Cardiac septum (tissue), 1 donor: Measurements from ENCODE around the gene ZCCHC14. TPM values are rescaled to one million over a fixed set of nuclear protein-coding genes. Genes with fewer than 3 reads are reported as not detected.
A peak's percentile ranks its signal among the peaks of the same experiment; 100 is the strongest.
"Not testable (repeated sequence)": the region's sequence is repeated elsewhere in the genome, so short reads cannot be mapped to it uniquely, and the experiment has no call there.

Experiments used
- DNase-seq: peaks from one replicate; pipeline ENCODE4 v3.0.0-alpha.2; 2020; ENCODE audit warnings: low spot score
- intact Hi-C: fragments of 100-400 bp; cut with DNase I; formaldehyde crosslinking; loops from one replicate; pipeline ENCODE4 v1.14.0; 2022
- total RNA-seq: library from RNA; stranded (reverse); fragmentation: NEBNext Ultra II Directional; extraction: Animal tissue kit (Norgen Biotek cat#: 25700); gene quantifications from one replicate; pipeline ENCODE4 v1.2.1, GENCODE V29; 2021
- donor health status: DM: no; HTN: no; CAD: no.

Gene ZCCHC14
- total RNA-seq, 1 donor from 2014 or later: 20.5 TPM

DNA sequence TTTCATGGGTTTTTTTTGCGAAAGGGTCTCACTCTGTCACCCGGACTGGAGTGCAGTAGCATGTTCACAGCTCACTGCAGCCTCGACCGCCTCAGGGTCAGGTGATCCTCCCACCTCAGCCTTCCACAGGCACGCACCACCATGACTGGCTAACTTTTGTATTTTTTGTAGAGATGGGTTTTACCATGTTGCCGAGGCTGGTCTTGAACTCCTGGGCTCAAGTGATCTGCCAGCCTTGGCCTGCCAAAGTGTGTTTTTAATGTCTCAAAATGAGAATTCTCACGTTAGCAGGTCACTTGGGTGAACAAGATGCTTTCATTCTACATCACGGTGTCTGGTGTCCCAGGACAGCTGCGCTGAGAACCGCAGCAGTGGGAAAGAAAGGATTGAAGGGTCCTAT, 112.4 kb downstream of the ZCCHC14 start:
- no peak for DNase-seq
- intact Hi-C loops: no loop called here

DNA sequence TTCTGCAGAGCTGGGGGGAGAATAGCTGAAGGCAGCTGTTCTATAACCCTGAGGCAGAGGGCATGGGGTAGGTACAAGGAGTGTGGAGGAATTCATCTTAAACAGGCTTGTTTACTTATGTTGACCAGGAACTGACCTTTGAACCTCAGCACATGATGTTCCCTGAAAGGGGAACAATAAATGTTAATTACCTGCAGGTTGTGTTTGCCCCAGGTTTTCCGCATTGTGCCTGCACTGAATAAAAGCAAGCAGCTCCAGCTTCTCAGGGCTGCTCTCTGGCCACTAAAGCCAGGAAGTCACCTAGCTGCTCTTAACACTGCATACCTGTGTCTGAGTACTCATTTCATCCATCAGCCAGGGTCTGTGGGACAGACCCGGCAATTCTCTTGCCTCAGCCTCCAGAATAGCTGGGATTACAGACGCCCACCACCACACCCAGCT, 113.5 kb downstream of the ZCCHC14 start:
- DNase-seq, intact Hi-C loops: not testable (repeated sequence)

DNA sequence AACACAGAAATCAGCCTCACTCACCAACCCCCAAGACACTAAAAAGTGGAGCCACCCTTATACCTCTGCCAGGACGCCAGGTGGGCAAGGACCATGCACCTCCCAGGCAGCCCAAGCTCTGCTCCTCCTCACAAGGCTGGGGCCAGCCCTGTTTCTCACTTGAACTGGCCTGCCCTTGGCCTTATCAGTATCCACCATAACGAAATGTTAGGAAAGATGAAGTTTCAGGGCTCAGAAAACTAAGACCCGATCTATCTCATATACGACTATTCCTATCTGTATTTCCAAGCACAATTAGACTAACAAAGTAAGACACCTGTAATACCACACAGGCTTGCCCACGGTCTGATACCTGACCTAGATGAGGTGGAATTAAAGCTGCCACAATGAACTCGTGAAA, 116.2 kb downstream of the ZCCHC14 start:
- intact Hi-C loops: no loop called here
- DNase-seq: no peak

DNA sequence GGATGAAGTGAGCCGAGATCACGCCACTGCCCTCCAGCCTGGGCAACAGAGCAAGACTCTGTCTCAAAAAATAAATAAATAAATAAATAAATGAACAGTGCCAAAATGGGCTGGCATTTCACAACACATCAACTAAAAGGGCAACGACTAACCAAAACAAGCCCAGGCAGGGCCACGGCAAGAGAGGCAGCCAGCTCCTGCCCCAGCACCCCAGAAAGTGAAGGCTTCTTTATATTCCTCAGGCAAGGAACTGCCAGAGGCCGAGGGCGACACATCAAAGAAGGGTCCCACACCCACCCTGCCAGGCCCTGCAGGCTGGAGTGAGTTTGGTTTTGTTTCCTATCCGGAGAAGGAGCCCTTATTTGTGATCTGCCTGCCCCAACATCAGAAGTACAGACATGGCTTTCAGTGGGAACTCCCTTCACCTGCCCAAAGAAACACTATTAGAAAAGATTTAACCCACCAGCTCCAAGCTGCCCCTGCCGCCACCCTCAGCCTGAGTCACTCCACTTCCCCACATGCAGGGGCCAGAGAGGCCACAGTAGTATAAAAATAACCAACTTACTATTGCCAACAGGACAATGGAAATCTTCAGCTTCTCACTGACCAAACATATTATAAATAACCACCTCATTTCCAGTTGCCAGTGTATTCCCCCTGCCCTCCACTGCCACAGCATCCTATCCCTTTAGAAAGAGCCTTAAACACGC, 117.2 kb downstream of the ZCCHC14 start:
- no peak for DNase-seq
- intact Hi-C loops: no loop called here

DNA sequence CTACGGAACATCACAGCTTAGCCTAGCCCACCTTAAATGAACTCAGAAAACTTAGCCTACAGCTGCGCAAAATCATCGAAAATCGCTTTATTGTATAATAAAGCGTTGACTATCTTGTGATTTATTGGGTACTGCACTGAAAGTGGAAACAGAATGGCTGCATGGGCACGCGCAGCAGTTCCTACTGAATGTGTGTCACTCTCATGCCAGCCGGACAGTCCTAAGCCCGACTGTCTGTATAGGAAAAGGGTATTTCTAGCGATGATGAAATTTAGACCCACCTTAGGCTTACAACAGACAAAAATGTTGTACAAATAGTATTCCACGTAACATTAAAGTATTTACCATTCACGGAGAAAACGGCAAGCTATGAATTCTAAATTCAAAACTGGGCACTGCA, 118.5 kb downstream of the ZCCHC14 start:
- no peak for DNase-seq
- intact Hi-C loops: no loop called here

DNA sequence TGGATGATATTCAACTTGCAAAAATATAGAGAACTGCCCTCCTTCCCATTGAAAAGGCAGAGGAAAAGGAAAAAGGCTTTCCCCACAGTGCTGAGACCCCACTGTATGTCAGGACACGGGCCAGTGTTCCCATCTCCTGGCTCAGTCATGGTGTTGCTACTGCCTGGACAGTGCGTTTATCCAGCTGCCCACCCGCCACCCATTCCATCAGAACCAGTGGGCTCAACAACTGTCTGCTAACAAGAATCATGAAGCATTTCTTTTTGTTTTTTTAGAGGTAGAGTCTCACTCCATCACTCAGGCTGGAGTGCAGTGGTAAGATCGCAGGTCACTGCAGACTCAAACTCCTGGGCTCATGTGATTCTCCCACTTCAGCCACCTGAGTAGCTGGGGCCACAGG, 120.5 kb downstream of the ZCCHC14 start:
- no peak for DNase-seq
- intact Hi-C loops: no loop called here

DNA sequence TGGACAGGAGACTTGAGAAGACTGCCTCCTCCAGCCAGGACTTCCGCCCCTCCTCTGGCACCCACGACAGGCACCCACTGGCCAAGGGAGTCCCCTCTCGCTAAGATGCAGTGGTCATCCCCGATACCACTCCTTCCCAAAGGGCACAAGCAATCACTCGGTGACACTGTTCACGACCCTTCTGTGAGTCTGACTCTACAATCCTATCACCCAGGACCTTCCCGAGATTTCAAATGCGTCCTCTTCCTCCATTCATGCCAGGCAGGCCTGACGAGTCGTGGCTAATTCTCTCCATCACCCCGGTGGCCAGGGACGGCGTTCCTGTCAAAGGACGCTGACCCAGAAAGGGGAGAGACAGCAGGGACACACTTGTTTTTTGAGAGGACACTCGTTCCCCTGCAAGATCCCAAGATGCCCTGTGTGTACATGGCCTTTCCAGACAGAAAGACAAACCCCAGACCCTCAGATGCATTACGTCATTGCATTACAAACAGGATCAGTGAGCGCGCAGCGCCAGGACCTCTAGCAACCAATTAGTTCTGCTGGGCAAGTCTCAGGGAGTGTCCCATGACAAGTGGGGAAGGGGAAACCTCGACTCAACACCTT, 121.5 kb downstream of the ZCCHC14 start:
- no peak for DNase-seq
- intact Hi-C loops: no loop called here

DNA sequence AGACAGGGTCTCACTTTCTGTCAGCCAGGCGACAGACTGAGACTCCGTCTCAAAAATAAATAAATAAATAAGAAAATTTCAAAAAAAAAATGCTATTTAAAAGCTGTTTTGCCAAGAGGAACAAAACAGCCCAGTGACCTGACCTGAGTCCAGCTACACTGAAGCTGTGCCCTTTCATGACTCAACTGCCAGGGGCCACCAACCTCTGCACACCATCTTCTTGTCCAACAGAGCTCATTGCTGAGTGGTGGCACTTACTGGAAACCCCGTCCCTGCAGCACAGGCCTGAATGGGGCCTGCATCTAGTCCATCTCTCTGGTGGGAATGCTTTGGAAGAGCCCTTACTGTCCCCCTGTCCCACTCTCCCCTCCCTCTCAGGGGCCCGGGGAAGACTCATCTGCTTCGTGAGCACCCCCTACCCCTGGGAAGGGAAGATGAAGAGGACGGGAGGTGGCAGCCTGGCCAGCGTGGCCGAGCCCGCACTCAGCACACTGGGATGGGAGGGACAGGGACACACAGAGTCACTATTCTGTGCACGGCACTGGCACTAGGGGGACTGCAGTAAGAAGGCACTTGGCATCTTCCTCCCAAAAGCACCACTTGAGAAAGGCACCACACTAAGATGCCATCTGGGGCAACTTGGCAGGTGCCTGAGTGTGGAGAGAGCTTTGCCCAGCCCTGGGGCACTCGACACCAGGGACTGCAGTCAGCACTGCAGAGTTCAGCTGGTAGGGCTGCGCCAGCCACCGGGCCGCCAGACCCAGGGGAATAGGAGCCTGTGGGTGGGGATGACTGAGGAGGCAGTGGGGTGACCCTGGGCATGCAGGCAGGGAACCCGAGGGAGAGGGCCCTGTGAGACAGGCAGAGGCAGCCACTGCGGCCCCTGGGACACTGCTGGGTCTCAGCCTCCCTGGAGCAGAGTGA, 122.8 kb downstream of the ZCCHC14 start:
- intact Hi-C loops: no loop called here
- DNase-seq: no peak

DNA sequence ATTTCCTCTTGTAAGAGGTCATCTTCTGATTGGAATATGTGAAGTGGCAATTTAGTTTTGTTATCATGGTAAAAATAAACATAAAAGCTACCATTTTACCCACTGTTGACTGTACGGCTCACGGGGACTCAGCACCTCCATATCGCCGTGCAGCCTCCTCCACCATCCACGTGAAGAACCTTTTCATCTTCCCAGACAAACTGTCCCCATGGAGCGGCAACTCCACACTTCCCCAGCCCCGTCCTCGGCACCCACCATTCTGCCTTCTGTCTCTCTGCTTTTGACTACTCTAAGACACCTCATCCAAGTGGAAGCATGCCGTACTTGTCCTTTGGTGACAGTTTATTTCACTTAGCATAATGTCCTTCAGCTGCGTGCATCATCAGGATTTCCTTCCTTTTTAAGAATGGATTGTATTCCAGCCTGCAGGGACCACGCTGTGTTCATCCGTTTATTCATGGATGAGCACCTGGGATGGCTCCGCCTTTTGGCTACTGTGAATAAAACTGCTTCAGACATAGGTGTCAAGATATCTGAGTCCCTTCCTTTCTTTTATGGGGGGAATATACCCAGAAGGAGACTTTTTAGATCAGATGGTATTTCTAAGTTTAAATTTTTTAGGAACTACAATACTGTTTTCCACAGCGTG, 123.6 kb downstream of the ZCCHC14 start:
- intact Hi-C loops: no loop called here
- DNase-seq: no peak

DNA sequence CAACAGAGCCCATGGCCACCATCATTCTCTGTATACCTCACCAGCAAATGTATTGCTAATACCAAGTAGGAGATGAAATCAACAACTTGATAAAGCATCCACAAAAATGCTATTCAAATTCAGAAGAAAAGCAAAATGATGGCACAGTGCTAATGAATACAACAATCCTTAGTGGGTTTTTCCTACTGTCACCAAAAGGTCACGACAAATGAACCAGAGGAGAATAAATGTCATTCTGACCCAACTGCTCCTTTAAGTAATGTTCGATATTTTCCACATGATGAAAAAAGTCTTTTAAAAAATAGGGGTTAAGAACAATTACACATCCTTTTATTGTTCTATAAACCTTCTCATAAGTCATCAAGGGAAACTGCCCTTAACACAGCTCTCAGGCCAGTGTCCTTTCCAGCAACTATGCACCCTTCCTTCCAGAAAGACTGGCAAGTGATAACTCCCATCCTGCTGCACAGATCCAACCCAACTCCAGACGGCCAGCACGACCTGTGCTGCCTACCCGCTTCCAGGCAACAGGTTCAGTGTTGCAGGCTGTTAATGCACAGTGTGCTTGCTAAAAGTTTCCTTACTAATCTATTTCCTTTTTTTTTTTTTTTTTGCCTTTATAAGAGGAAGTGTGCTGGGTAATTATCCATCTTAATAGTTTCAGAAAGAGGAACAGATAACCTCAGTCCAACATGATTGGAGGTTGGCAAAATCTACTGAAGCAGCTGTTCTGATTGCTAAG, 124.6 kb downstream of the ZCCHC14 start:
- DNase-seq: no peak
- intact Hi-C loops: no loop called here

DNA sequence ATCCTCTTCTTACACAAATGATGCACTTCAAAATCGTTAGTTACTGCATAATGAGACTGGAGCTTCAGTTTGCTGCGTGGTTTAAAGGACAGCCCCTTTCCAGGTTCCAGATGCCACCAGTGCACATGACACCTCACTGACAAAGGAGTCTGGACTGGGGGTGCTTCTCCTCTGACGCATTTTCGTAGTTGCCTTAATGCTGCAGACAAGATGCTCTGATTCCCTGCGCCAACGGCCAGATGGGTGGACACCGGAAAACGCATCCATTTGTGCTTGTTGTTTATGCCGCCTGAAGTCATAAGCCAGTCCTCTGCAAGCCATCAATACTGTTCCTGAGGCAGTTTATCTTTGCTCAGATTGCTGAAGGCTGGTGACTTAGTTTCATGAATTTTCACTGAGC, 125.3 kb downstream of the ZCCHC14 start:
- DNase-seq: no peak
- intact Hi-C loops: no loop called here

DNA sequence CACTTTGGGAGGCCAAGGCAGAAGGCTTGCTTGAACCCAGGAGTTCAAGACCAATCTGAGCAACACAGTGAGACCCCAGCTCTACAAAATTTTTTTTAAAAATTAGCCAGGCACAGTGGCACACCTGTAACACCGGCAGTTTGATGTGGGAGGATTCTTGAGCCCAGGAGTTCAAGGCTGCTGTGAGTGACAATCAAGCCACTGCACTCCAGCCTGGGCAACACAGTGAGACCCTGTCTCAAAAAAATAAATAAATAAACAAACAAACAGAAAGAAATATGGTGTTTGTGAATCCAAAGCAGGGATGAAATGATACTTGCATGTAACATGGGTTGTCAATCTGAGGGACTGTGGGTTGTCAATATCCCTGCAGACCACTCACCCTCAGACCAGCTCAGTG, 125.9 kb downstream of the ZCCHC14 start:
- intact Hi-C loops: no loop called here
- no peak for DNase-seq

DNA sequence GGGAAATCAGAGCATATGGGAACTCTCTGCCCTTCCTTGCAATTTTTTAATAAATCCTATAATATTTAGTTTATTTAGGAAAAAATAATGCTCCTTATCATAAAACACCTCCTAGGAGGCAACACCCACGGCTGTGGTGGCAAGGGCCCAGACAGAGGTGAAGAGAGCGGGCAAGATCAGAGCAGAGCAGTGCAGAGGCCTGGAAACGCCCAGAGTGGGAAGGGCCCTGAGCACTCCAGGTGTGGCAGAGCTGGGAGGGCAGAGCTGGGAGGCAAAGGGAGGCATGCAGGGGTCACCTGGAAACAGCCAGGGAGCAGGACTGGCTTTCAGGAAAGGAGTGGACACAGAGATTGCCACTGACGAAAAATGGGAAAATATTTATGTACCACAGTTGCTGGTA, 126.5 kb downstream of the ZCCHC14 start:
- DNase-seq: no peak

DNA sequence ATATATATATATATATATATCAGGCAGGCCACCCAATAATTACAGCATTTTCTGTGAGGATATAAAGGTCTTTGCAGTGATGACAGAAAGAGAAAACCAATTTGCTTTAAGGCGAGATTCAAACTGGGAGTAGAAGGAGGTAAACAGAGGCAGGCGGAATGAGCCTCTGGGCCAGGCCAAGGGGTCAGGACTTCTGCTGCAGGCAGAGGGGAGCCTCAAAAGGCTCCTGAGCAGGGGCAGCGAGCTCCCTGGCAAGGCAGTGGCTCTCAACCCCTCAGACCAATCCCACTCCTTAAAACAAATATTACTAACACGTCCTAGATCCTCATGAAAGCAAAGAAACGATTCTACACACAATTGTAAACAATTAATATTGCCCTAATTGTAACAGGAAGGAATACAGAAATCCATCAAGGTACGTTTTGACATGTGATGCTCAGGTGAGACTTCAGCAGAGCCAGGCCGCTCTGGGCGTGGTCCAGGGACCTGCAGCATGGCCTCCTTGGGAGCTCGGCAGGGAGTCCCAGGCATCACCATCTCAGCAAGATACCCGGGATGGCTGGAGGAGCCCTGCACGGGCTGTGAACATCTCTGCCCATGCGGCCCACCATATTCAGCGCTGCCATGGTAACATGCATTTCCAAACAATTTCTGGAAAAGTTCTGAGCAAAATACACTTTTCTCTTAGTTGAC, 127.7 kb downstream of the ZCCHC14 start:
- intact Hi-C loops: no loop called here
- DNase-seq: no peak

More for the DNA sequence above, 126.5 kb downstream of the ZCCHC14 start:
- intact Hi-C loops: no loop called here

DNA sequence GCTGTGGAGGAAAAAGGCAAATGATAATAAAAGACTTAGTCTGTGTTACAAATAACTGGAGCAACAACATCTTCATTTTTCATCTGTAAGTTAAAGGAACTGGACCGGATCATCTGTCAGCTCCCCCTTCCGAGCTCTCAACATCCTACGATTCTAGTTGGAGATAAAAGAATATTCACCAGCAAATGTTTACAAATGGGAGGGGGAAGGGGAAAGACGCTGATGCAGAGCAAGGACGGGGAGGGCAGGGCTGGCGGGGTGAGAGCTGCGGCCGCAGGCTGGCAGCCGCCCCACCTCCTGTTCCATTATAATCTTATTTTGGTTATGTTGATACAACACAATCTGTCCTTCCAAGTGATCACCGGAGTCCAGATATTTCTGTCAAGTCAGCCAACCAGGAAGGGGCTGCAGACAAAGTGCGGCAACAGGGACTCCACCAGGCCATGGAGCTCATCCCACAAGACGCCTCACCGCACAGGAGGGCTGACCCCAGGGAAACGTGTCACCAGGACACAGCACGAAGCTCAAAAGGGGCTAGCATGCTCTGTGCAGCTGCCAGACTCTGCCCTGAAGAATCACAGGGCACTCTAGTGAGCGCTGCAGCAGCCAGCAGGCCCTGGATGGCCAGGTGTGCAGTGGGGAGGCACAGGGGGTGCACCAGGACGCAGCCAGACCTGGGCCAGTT, 128.9 kb downstream of the ZCCHC14 start:
- DNase-seq: peak; percentile 74
- intact Hi-C loops: no loop called here

DNA sequence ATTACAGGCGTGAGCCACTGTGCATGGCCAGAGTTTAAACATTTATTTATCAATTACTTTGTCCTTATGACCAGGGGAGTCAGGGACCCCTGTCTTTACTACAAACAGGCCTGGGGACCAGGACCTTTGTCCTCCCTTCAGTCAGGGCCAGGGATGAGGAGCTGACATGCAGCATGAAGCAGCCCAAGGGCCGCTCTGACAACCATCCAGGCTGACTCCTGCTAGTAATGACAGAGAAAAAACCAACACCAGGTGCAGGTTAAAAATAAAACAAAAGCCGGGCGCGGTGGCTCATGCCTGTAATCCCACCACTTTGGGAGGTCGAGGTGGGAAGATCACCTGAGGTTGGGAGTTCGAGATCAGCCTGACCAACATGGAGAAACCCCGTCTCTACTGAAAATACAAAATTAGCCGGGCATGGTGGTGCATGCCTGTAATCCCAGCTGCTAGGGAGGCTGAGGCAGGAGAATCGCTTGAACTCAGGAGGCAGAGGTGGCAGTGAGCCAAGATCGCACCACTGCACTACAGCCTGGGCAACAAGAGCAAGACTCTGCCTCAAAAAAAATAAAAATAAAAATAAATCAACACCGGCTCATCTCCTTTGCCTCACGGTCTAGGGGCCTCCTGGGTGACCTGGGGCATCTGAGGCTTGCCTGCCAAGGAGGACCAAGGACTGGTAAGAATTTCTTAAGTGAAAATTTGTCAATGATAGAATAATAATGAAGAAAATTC, 129.8 kb downstream of the ZCCHC14 start:
- intact Hi-C loops: not testable (repeated sequence)
- DNase-seq: peak; percentile 63

DNA sequence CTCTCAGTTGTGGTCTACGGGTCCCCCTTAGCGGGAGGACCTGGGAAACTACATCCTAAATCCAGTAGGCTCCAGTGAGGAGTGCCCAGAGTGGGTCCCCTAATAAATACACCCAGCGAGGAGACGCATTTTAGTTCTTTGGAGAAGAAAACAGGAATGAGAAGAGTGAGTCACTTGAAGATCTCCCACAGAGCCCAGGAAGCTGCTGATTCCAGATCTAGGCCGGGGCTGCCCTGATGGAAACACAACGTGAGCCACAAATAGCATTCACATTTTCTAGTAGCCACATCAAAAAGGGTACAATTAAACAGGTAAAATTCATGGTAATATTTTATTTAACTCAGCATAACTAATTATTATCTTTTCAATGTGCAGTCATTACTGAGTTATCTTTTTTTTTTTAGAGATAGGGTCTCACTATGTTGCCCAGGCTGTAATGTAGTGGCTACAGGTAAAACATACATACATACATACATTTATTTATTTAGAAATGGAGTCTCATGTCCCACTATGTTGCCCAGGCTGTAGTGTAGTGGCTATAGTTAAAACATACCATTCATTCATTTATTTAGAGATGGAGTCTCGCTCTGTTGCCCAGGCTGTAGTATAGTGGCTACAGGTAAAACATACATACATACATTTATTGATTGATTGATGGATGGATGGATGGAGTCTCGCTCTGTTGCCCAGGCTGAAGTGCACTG, 130.8 kb downstream of the ZCCHC14 start:
- intact Hi-C loops: no loop called here
- no peak for DNase-seq
